Dermis blood vessel endothelial cell (primary cell): ENCODE results near the gene MIEN1. TPM values are rescaled to one million over a fixed set of nuclear protein-coding genes. Genes with fewer than 3 reads are reported as not detected.

ENCODE experiments used
- DNase-seq: peaks from one replicate; pipeline ENCODE4 v3.0.0; 2010
- total RNA-seq: library from RNA; depleted of rRNA; stranded (reverse); fragments of >200 nt; gene quantifications from 2 replicates; pipeline ENCODE4 v1.2.3, GENCODE V29; 2014

Gene MIEN1
- total RNA-seq, 1 donor from 2014 or later, result 18.5 TPM

DNA sequence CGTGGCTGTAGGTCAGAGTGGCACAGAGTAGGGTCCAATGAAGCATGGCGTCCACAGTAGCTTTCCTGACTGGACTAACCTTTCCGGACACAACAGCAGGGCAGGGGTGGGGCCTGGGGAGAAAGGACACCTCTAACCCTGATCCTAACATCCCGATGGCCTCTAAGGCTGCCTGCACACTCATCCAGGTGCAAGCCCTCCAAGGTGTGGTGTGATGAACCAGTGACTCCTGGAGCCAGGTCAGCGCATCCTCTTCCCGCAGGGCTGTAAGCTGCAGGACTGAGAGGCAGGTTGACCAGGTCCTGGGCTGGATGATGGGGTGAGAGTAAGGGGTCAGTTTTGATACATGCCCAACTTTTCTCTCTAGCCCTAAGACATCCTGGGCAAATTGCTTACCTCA, 33.6 kb downstream of the MIEN1 start:
- DNase-seq, result no peak

DNA sequence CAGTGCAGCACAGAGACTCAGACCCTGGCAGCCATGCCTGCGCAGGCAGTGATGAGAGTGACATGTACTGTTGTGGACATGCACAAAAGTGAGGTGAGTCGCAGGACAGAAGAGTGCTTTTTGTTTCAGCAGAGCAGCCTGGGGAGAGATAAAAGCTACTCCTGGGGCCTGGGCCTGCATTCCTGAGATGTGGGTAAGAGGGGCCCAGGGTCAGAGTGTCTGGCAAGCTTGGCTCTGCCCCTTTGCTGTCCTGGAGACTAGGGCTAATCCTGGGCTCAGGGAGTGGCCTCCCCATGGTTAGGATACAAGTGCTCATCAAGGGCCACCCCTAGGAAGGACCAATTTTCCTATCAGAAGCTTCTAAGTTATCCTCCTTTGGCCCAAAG, 35.2 kb downstream of the MIEN1 start:
- DNase-seq, result no peak

DNA sequence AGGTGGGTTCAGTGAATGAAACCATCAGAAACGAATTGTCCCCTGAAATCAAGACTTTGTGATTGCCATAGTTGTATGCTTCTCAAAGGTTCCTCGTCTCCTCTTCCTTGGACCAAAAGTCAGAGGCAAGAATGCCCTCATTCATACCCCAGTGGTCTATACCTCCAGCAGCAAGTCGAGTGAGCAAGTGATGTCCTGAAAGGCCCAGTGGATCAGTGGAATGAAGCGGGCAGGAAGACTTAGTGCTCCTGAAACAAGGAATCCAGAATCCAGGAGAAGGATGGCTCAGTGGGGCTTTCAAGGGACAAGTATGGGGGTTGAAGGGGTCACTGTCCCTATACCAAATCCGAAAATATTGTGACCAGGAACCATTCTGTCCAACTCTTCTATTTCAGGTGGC, 35.7 kb downstream of the MIEN1 start:
- DNase-seq, result no peak

- no peak for DNase-seq
These were observed 41.4 kb downstream of the MIEN1 start for GRCh38 chr17:39688945-39689344.

DNA sequence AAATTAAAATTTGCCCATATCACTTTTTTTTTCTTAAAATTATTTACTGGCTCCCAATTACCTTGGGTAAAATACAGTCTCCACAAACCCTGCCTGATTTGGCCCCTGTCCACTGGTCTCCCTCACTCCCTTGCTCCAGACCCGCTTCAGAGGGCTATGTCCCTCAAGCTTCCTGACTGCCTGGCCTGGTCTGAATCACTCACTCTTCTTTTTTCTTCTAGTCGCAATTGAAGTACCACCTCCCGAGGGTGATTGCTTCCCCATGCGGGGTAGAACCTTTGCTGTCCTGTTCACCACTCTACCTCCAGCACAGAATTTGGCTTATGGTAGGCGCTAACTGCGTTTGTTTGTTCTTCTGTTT, 41.9 kb downstream of the MIEN1 start:
- DNase-seq, result no peak

GRCh38 chr17:39687546-39688474, 42.5 kb downstream of the MIEN1 start, which contains the start of gene PGAP3:
TSS of gene PGAP3 (minus strand) at chr17:39688057. CDS start at chr17:39688014, 43 bp downstream.
- peak; percentile 88 for DNase-seq

DNA sequence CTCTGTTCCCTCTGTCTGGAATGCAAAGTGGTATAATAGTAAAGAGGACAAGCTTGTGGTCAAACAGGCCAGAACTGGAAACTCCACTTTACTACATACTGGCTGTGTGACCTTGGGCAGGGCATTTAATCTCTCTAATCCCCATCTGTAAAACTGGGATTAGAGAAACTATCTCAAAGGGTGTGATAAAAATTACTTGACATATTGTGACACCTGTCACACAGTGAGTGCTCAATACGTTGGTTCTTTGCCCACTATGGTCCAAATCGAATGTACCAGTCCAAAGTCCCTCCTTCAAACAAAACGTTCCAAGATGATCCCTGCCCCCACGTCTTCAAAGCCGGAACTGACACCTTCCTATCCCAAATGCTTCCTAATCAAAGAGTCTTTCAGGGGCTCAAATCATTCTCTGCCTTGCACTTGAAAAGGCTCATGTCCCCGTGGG, 43.2 kb downstream of the MIEN1 start:
- DNase-seq, result no peak

DNA sequence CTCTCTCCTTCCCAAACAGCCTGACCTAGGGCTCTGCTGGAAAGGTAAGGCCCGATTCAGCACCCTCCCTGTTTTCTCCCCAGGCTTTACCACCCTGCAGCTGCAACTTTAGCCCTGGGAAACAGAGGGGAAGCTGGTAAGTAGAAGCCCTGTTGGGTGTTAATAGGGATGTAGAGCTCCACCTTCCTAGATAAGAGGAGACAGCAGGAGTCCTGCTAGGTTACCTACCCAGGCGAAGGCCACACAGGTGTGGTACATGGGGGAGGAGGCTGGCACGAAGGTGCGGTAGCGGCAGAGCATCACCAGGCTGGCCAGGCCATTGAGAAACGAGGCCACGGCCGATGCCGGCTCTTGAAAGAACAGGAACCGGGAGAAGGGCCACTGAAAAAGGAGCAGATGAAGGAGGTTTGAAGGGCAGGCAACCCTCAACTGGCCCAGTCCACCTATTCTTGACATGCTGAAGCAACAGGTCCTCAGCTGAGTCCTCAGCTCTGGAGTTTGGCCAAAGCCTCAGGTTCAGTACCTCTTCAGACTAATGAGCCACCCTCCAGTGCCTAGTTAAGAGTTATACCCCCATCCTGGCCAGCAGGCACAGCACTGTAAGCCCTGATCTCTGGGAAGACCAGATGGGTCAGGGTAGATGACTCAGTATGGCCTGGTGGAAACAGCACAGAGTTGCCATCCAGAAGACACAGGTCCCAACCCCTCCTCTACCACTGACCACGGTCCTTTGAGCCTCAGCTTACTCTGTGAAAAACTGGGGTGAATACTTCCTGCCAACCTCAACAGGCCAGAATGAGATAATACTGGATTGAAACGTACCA, 45.8 kb downstream of the MIEN1 start:
- no peak for DNase-seq

DNA sequence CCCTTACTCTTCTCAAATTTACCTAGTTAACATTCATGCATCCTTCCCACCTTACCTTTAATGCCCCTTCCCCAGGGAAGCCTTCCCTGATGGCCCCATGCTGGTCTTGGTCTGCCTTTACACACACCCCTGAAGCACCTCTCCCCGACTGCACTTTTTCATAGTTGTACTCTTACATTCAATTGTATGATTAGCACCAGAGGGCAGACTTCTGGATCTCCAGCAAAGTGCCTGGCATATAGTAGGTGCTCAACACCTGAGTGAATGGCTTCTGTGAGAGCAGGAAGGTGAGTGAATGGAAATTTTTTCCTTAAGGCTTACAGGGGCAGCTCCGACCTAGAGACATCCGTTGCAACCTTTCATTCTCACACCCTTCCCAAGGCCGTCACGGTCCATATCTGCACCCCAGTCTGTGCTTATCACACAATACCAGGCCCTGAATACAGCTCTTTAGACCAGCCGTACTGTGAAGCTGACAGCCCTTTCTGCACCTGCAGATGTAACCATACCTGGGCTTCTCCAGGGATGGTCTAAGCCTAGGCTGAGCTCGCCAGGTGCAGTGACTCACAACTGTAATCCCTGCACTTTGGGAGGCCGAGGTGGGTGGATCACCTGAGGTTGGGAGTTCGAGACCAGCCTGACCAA, 46.9 kb downstream of the MIEN1 start:
- no peak for DNase-seq

DNA sequence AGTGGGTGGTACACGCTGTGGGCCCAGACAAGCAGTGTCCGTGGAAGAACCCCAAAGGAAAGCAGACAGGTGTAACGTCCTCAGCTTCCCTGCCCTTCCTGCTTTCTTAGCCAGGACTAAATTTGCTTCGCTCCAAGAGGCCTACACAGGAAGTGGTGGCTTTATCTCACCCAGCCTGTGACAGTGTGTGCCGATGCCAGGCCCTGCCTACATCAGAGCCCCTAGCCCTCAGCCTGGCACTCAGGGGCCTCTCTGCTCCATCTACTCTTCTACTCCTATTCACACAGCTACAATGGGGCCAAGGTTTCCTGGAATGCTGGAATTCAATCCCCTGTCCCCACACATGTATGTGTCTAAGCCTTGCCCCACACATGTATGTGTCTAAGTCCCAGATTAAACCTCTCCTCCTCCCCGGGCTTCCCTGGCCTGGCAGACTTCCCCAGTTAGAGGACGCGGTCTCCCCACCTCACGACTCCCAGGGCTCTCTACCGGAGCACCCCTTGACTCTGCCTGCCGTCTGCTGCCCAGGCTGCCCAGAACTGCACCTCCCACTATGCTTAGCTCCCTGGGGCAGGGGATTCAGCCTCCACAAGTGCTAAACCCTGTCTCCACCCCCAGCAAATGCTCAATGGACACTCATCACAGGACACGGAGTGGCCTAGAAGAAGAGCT, 50.7 kb downstream of the MIEN1 start:
- DNase-seq, result no peak

Other genes starting within 250 kb of the MIEN1 start
- not detected in 2 replicates for gene NEUROD2, start 122.6 kb downstream of the MIEN1 start, total RNA-seq
- not detected in 2 replicates for gene PPP1R1B, start 103.6 kb downstream of the MIEN1 start, total RNA-seq
- 46.6 and 73.2 TPM in 2 replicates for gene STARD3, start 93.4 kb downstream of the MIEN1 start, total RNA-seq
- 0.60 and 0.68 TPM in 2 replicates for gene TCAP, start 65.2 kb downstream of the MIEN1 start, total RNA-seq
- 1.2 and 1.7 TPM in 2 replicates for gene PNMT, start 62.1 kb downstream of the MIEN1 start, total RNA-seq
- gene PGAP3, start 42.5 kb downstream of the MIEN1 start, total RNA-seq, result 4.0 and 5.4 TPM in 2 replicates
- gene ERBB2, start 30.5 kb downstream of the MIEN1 start, total RNA-seq, result 3.4 and 4.4 TPM in 2 replicates
- 0.28 and 0.34 TPM in 2 replicates for gene GRB7, start 7.4 kb upstream of the MIEN1 start, total RNA-seq
- not detected in 2 replicates for gene IKZF3, start 133.8 kb upstream of the MIEN1 start, total RNA-seq
- not detected in 2 replicates for gene ZPBP2, start 137.7 kb upstream of the MIEN1 start, total RNA-seq
- 1.8 and 5.8 TPM in 2 replicates for gene GSDMB, start 188.1 kb upstream of the MIEN1 start, total RNA-seq
- gene ORMDL3, start 197.1 kb upstream of the MIEN1 start, total RNA-seq, result 31.6 and 38.5 TPM in 2 replicates
- gene LRRC3C, start 197.2 kb upstream of the MIEN1 start, total RNA-seq, result not detected in 2 replicates
- gene GSDMA, start 232.5 kb upstream of the MIEN1 start, total RNA-seq, result not detected in 2 replicates